Gastrocnemius medialis (tissue), 4 donors: ENCODE results near the gene NOTCH1. TPM values are rescaled to one million over a fixed set of nuclear protein-coding genes. Genes with fewer than 3 reads are reported as not detected.

ENCODE experiments used
- ATAC-seq, 2 donors: fragments of 150-250 bp; one replicate each; pipeline ENCODE4 v1.9.1; 2016
- DNase-seq, 2 donors: peaks; one replicate each; pipeline ENCODE4 v3.0.0-alpha.2; 2019
- H3K27ac ChIP-seq, 4 donors: fragments of 200-600 bp; sonication (generic); 1 replicate in 1 of 4; 2 replicates in 3 of 4; pipeline ENCODE4 v1.5.1; 2016 to 2018; ENCODE audit warnings: mild to moderate bottlenecking in 2 of 4, moderate library complexity in 1 of 4
- H3K27me3 ChIP-seq, 3 donors: fragments of 200-600 bp; sonication (generic) in 2 of 3; 1 replicate in 1 of 3; 2 replicates in 2 of 3; pipeline versions ENCODE4 v1.5.1 to v1.6.0; 2016 to 2019; ENCODE audit warnings: mild to moderate bottlenecking in 1 of 3, moderate library complexity in 1 of 3
- H3K36me3 ChIP-seq, 2 donors: fragments of 200-600 bp; sonication (generic) in 1 of 2; one replicate each; pipeline ENCODE4 v1.5.1; 2017 to 2018
- H3K4me1 ChIP-seq, 2 donors: fragments of 200-600 bp; sonication (generic) in 1 of 2; one replicate each; pipeline ENCODE4 v1.5.1; 2016 to 2017; ENCODE audit warnings: mild to moderate bottlenecking in 2 of 2
- H3K4me3 ChIP-seq, 4 donors: fragments of 200-600 bp; sonication (generic) in 3 of 4; 1 replicate in 1 of 4; 2 replicates in 3 of 4; pipeline ENCODE4 v1.5.1; 2016 to 2019; ENCODE audit warnings: mild to moderate bottlenecking in 2 of 4
- H3K9me3 ChIP-seq, 3 donors: fragments of 200-600 bp; sonication (generic) in 2 of 3; 1 replicate in 1 of 3; 2 replicates in 2 of 3; pipeline ENCODE4 v1.5.1; 2016 to 2019
- POLR2A ChIP-seq, 2 donors: fragments of 450-650 bp; IDR thresholded peaks; one replicate each; pipeline ENCODE4 v1.6.1; 2017; ENCODE audit warnings: antibody characterized with exemption in 2 of 2, mild to moderate bottlenecking in 2 of 2, moderate library complexity in 2 of 2
- in situ Hi-C, 4 donors: fragments of 200-750 bp; cut with MboI; loops; one replicate each; pipeline versions ENCODE4 v1.15.0 to v1.8.0; 2017; ENCODE audit warnings: low sequenced_read_pairs in 4 of 4
- intact Hi-C: fragments of 100-400 bp; cut with DNase I; formaldehyde crosslinking; loops from one replicate; pipeline ENCODE4 v1.15.1; 2023; ENCODE audit warnings: low total_unique reads
- total RNA-seq, 4 donors: library from RNA; depleted of rRNA; stranded (reverse); fragments of >200 nt; gene quantifications; one replicate each; pipeline versions ENCODE4 v1.1.0 to v1.2.3, GENCODE V29; 2016
- TF ChIP-seq, protein P1 (sequence below), 5 experiments: fragments of 450-650 bp in 3 of 5; fragments of 200-600 bp in 2 of 5; sonication (generic) in 2 of 5; IDR thresholded peaks in 4 of 5; conservative IDR thresholded peaks in 1 of 5; 1 replicate in 4 of 5; 2 replicates in 1 of 5; pipeline ENCODE4 v1.5.1; 2016 to 2019; ENCODE audit warnings: antibody characterized with exemption in 5 of 5, mild to moderate bottlenecking in 3 of 5, moderate library complexity in 3 of 5

The NOTCH1 gene
- total RNA-seq, 4 donors from 2014 or later, result 6.3 to 15.4 (median 8.2) TPM

DNA sequence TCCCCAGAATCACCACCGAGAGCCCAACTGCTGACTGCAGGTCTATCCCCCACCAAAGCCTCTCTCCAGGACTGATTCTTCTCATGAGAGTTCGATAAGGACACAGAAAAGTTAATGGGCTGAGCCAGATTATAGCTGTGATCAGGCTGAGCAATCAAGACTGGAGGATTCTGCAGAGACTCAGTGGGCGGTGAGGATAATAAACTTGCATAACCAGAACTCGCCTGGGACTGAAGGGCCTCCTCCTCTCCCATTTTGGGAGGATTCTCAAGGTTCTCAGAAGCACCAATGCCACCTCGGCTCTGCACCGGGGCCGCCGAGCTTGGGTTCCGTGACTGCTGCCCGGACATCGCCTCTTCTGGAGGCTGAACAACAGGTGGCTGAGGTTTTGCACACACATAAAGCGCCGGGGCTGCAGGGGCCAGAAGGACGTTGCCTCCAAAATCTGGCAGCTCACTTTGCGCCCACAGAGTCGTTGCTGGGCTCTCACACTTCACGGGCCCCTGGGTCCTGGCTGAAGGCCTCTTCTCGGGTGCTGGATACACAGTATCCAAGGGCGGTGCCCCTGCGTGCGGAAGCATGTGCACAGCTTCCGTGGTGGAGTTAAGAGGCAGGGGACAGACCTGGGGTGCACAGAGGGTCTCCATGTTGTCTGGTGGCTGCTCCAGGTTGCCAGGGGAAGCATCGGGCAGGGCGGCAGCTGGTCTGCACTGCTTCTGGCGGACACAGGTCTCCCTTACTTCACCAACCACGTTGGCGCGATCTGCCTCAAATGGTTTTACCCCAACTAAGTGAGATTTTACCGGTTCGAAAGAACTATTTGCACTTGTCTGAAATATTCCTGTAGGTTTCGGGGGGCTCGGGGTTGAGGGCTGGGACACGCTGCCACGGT is 70.6 kb downstream of the NOTCH1 start:
- no peaks in the 10 kb centered on the region for H3K27me3 ChIP-seq
- DNase-seq (no peak), ATAC-seq (no peak)
- in situ Hi-C loops, result loop anchor here in 1 of 4 donors (25.0 kb wide), 1 partner anchor 162 kb away; no protein-coding TSS in a partner anchor
- H3K4me3 ChIP-seq, result no peak overlapping the region
- intact Hi-C loops, result no loop called here
- no peaks in the 10 kb centered on the region for H3K9me3 ChIP-seq
- no peaks in the 10 kb centered on the region for H3K4me1 ChIP-seq
- no peak overlapping the region for H3K27ac ChIP-seq
- H3K36me3 ChIP-seq, result peaks cover 0 to 71% of the 10 kb centered on the region in 2 donors
- TF ChIP-seq, protein P1, sequence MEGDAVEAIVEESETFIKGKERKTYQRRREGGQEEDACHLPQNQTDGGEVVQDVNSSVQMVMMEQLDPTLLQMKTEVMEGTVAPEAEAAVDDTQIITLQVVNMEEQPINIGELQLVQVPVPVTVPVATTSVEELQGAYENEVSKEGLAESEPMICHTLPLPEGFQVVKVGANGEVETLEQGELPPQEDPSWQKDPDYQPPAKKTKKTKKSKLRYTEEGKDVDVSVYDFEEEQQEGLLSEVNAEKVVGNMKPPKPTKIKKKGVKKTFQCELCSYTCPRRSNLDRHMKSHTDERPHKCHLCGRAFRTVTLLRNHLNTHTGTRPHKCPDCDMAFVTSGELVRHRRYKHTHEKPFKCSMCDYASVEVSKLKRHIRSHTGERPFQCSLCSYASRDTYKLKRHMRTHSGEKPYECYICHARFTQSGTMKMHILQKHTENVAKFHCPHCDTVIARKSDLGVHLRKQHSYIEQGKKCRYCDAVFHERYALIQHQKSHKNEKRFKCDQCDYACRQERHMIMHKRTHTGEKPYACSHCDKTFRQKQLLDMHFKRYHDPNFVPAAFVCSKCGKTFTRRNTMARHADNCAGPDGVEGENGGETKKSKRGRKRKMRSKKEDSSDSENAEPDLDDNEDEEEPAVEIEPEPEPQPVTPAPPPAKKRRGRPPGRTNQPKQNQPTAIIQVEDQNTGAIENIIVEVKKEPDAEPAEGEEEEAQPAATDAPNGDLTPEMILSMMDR (IDR thresholded peaks at IDR 0.05 in 4 of 5, conservative IDR thresholded peaks at IDR 0.05 in 1 of 5), result no peak
- TF ChIP-seq POLR2A (IDR thresholded peaks at IDR 0.05), result no peak

DNA sequence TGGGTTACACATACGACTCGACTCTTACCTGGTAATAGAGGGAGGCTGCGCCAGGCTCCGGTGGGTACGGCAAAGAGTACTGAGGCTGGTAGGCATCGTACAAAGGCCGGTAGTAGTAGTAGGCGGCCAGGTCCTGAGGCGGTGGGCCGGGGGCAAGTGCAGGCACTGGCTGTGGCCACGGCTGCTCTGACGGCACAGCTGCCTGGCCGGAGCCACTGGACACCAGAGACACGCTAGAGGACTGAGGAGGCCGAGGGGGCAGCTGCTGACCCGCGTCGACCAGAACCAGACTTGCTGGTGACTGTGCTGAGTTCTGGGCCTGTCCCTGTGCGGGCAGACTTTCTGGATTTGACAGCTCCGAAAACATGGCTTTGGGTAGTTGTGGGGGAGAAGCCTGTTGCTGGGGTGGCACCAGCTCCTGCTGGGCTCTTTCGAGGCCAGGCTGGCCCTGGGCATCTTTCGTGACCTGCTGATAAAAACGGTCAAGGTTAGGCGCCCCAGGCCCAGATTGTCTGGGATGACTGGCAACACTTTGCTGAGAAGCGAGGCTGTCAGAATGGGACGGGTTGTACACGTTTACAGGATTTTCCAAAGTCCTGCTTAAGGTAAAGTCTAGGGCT is 71.7 kb downstream of the NOTCH1 start:
- in situ Hi-C loops (no loop called here), intact Hi-C loops (no loop called here)
- peaks cover 0 to 82% of the 10 kb centered on the region in 2 donors for H3K36me3 ChIP-seq

DNA sequence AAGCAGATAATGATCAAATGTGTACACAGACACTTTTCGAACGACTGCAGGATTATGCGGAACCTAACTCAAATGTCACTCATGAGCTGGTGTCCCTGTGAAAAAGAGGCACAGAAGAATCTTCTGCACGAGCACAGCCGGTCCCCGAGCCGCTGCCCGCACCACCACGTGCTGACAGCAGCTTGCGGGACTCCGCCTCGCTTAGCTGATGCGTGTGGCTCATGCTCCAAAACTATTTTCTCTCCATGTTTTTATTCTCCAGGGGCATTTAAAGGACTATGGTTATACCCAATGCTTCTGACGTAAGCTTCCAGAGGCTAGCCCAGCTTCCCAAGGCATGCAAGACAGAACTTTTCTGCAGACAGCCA is 72.5 kb downstream of the NOTCH1 start:
- DNase-seq (no peak), ATAC-seq (no peak)
- no peak overlapping the region for H3K27ac ChIP-seq
- no peaks in the 10 kb centered on the region for H3K4me1 ChIP-seq
- TF ChIP-seq POLR2A (IDR thresholded peaks at IDR 0.05), result no peak
- TF ChIP-seq, protein P1 (IDR thresholded peaks at IDR 0.05 in 4 of 5, conservative IDR thresholded peaks at IDR 0.05 in 1 of 5), result no peak
- peaks cover 0 to 85% of the 10 kb centered on the region in 2 donors for H3K36me3 ChIP-seq
- no peak overlapping the region for H3K4me3 ChIP-seq
- no peaks in the 10 kb centered on the region for H3K27me3 ChIP-seq
- intact Hi-C loops, result no loop called here
- in situ Hi-C loops, result no loop called here
- H3K9me3 ChIP-seq, result no peaks in the 10 kb centered on the region

More for the DNA sequence above, 71.7 kb downstream of the NOTCH1 start:
- Histone ChIP-seq H3K27me3 (no peaks in the 10 kb centered on the region), H3K9me3 (no peaks in the 10 kb centered on the region), H3K4me3 (no peak overlapping the region), H3K27ac (no peak overlapping the region), H3K4me1 (no peaks in the 10 kb centered on the region)
- DNase-seq (no peak), ATAC-seq (no peak)
- TF ChIP-seq, protein P1 (IDR thresholded peaks at IDR 0.05 in 4 of 5, conservative IDR thresholded peaks at IDR 0.05 in 1 of 5), result no peak
- TF ChIP-seq POLR2A (IDR thresholded peaks at IDR 0.05), result no peak

DNA sequence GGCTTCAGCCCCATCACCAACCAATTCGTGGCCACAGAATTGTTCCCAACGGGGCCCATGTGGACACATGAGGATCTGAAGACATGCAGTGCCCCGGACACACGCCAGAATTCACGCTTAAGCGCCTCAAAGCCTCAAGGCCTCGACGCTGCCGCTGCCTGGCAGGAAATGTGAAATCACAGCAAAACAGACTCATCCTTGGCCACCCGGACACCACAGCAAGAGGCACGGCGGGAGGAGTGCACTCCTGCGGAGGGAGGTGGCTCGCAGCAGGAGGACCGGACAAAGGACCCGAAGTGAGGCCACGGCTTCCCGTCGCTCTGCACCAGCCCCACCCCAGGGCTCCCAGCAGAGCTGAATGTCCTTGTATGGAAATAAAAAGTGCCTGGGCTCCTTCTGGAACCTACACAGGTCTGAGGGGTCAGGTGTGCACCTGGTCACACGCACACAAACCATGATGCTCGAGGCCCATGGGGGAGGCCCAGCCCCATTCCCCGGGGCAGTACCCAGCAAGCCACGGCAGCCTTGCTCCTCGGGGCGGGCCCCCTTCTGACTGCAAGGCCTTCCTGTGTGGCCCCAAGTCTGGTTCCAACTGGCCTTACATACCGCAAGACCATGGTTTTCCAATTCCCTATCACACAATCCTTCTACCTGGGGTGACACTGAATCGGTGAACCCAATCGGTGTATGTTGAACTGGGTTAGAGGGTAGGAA is 73.1 kb downstream of the NOTCH1 start:
- no peaks in the 10 kb centered on the region for H3K9me3 ChIP-seq
- in situ Hi-C loops (no loop called here), intact Hi-C loops (no loop called here)
- no peak overlapping the region for H3K27ac ChIP-seq
- DNase-seq (no peak), ATAC-seq (no peak)
- H3K27me3 ChIP-seq, result no peaks in the 10 kb centered on the region
- peaks cover 0 to 89% of the 10 kb centered on the region in 2 donors for H3K36me3 ChIP-seq
- TF ChIP-seq, protein P1 (IDR thresholded peaks at IDR 0.05 in 4 of 5, conservative IDR thresholded peaks at IDR 0.05 in 1 of 5), result no peak
- TF ChIP-seq POLR2A (IDR thresholded peaks at IDR 0.05), result no peak
- H3K4me1 ChIP-seq, result no peaks in the 10 kb centered on the region
- no peak overlapping the region for H3K4me3 ChIP-seq
